Inflammatory macrophage treated with lipopolysaccharide for 4 hours (primary cell): ENCODE results near the gene UPK3A.

ENCODE experiments used
- DNase-seq: peaks from one replicate; pipeline ENCODE4 v3.0.0-alpha.2; 2020

The UPK3A gene

DNA sequence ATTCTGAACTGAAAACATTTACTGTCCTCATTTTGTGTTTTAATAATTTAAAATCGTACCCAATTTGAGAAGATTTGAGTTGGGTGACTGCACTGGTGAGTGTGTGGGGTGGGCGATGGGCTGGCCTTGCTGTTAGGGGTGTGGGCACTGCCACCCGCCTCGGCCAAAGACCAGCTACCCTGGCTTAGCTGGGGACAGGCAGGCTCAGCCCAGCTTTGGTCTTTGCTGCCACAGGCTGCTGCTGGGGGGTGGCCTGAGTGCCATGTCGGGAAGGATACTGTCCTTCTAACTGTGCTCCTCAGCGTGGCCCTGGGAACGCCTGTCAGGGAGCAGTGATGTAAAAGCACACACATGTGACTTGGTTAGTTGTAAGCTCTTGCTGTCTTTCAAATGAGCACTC is 47.3 kb downstream of the UPK3A start:
- DNase-seq: no peak

DNA sequence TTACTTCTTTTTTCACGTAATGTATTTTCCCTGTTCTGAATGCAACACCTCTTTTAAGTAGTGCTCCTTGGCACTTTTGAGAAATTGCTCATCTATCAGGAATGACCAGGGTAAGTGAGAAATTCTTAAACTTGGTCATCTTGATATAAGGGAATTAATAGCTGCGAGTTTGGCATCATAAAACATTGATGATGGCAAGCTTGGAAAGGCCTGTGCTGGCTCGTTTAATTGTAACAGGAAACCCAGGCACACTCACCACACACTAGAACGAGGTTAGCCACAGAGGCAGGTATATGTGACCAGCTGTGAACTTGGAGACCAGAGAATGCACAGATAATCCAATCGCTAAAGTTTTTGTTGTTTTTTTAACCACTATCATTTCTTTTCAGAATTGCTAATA is 49.3 kb downstream of the UPK3A start:
- DNase-seq: no peak

DNA sequence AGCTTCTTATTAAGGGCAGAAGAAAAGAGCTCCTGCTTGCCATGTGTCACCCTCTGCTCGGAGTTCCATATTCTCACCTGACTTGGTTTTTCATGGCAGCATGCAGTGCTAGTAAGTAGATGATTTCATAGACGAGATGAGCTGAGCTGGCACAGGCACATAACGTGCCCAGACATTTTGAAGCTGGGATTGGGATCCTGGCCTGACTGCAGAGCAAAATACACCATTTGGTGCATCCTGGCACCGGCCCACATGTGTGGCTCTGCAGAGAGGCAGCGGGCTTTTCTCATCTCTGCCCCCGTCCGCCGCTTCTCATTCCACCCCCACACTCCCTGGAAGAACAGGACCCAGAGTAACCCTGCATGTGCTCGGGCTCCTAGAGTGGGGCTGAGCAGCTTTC is 49.8 kb downstream of the UPK3A start:
- DNase-seq: no peak

DNA sequence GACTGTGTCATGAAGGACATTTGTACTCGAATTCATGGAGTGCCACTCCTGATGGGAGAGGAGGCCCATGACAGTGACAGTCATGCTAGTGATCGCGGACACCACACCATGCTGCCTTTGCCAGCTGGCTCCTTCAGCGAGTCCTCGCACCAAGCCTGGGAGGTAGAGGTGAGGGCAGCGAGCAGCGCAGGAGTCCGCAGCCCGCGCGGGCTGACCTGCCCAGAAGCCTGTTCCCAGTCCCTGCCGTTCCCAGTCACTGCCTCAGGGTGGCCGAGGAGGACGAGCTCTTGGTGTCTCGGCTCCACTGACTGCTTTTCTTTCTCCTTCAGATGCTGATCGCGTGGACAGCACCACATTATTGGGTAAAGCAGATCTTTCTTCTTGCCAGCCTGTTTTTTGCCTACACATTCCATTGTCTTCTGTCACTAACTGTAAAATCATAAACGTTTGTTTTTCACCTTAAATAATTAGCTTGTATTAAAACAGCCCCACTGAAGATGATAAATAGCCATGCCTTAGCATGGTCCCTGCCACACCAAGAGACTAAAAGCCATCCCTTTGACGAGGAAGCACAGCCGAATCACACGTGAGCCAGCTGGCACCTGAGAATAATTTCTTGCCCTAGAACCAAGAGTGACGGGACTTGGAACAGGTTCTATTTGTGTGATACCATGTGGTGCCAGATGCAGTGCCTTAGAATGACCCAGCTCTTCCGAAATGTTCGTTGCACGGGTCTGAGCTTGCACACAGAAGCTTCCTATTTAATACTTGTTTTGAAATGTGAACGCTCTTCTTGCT is 50.5 kb downstream of the UPK3A start:
- no peak for DNase-seq

- no peak for DNase-seq
Measured at GRCh38 chr22:45335854-45336522, 51.2 kb downstream of the UPK3A start.

- DNase-seq: no peak
Measured at GRCh38 chr22:45336971-45337431, 52.3 kb downstream of the UPK3A start.

DNA sequence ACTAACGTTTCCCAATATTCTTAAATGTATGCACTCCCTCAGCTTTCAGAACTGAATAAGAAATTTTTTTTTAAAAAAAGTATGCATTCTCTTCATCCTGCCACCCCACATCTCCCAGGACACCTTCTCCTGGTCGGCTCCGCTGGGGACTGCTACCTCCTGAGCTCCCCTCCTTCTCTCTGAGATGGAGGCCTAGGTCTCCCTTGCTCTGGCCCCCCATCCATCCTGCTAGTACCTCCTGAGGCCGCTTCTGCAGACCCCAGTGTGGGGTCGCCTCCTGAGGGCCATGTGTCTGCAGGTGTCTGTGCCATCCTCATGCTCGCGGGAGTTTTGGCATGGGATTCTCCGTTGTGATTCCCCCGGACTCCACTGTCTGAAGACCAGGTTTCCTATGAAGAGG is 52.8 kb downstream of the UPK3A start:
- DNase-seq: no peak

DNA sequence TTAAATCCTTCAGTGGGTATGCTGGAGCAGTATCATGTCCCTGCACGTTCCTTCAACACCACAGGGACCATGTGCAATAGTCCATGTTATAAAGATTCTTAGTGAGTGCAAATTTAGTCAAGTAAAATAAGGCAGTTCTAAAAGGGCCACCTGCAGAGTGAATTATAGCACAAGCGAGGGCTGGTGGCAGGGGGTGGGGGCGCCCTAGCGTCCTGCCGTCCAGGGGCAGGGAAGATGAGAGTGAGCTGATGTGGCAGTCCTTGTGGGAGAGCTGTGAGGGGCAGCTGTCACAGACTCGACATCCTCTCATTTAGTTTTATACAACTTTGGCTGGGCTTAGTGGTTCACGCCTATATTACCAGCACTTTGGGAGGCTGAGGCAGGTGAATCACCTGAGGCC is 54.0 kb downstream of the UPK3A start:
- DNase-seq: no peak

GRCh38 chr22:45340323-45340722 is 55.6 kb downstream of the UPK3A start:
- no peak for DNase-seq

GRCh38 chr22:45341498-45341897 is 56.7 kb downstream of the UPK3A start:
- no peak for DNase-seq

DNA sequence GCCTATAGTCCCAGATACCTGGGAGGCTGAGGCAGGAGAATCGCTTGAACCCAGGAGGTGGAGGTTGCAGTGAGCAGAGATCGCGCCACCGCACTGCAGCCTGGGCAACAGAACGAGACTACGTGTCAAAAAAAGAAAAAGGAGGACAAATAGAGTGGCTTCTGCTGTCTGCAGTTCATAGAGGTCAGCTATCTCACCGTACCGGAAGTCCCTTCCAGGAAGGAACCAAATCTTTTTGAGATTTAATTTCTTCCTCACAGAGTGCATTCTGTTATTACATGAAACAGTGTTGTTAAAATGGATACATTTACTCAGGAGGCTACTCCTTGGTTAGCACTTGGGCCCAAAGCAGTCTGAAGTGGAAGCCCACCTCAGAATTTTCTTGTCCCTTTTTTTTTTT is 58.4 kb downstream of the UPK3A start:
- no peak for DNase-seq

- no peak for DNase-seq
Measured at GRCh38 chr22:45344334-45344733, 59.6 kb downstream of the UPK3A start.
